Measurements from ENCODE around the gene PRR15L.
"Not testable (repeated sequence)": the region's sequence is repeated elsewhere in the genome, so short reads cannot be mapped to it uniquely, and the experiment has no call there.

Gene PRR15L, protein sequence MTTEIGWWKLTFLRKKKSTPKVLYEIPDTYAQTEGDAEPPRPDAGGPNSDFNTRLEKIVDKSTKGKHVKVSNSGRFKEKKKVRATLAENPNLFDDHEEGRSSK

DNA sequence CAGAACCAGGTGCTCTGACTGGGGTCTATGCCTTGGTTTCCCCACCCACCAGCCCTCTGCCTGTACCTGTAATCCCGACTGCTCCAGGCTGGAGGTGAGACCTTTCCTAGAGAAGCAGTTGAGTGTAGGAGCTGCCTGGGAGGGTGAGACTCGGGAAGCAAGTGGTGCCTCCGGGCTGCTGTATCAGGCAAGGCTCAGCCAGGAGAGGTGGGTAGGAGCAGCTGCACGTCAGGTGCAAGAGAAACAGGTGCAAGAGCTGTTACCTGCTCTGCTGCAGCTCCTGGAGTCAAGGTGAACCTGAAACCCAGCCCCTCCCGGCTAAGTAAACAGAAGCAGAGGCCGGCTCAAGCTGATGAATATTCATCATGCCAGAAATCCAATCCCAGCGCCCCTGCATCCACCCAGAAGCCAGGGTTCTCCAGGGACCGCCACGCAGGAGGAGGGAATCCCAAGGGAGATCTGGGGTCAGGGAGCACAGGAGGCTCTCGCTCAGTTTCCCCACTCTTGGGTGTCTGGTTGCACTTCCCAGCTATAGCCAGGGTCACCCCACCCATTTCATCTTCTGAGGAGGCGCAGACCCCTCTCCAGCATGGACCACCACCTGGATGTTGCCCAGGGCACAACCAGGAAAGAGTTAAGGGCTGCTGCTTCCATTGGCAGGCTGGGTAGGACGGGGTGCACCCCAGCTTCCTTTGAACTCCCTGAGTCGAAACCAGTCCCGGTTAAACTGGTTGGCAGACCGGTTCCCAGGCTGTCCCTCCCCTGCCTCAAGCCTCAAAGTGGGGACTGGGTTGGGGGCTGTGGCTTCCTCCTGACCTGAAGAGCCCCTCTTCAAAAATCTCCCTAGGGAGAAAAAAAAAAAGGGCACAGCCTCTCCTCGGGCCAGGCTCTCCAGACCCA, at the start of gene PRR15L:
TSS of gene PRR15L (minus strand) at position 293 of the 900 bp plus-strand sequence. CDS start 4,649 bp downstream, outside the sequence.
- DNase-seq (ENCODE audit: low read depth, low spot score), result no peak
- peaks cover 1% of the 10 kb centered on the region for H3K36me3 ChIP-seq (ENCODE audit: insufficient read depth, insufficient read length, low read length)
- peaks cover 17% of the 10 kb centered on the region for H3K4me1 ChIP-seq (ENCODE audit: insufficient read depth, insufficient read length)
- no peaks in the 10 kb centered on the region for H3K27me3 ChIP-seq (ENCODE audit: insufficient read depth, insufficient read length)
- no peaks in the 10 kb centered on the region for H3K9me3 ChIP-seq (ENCODE audit: insufficient read depth, low read length)
- no peak within 1 kb of the TSS for H3K9ac ChIP-seq (ENCODE audit: insufficient read length, low read depth)
- no peak for TF ChIP-seq ZNF274 (IDR thresholded peaks at IDR 0.05; ENCODE audit: low read depth, low read length)
- no peak for TF ChIP-seq SUZ12 (IDR thresholded peaks at IDR 0.05; ENCODE audit: extremely low read depth, insufficient read depth, insufficient read length)
- no peak for TF ChIP-seq YY1 (IDR thresholded peaks at IDR 0.05; ENCODE audit: insufficient read depth, insufficient read length)
- no peak within 1 kb of the TSS for H3K4me3 ChIP-seq (ENCODE audit: insufficient read length, low read depth)

DNA sequence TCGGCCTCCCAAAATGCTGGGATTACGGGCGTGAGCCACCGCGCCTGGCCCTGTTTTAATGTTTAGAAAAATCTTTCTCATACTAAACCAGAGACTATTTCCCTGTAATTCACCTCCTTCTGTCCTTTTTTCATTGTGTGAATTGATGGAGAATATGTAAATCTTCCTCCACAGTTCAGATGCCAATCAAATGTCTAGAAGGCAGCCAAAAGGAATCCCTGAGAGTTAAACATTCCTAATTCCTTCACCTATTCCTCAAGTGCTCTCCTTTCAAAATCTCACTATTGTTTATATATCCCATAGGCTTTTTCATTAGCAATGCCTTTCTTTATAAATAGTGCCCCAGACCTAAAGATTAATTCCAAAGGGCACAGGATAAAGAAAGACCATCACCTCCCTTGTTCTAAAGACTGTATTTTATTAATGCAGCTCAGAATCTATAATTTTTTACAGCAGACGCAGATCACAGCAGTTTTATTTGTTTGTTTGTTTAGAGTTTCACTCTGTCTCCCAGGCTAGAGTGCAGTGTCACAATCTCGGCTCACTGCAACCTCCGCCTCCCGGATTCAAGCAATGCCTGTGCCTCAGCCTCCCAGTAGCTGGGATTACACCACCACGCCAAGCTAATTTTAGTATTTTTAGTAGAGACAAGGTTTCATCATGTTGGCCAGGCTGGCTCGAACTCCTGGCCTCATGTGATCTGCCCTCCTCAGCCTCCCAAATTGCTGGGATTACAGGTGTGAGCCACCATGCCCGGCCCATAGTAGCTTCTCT, 49.4 kb upstream of the PRR15L start:
- no peak overlapping the region for H3K9ac ChIP-seq (ENCODE audit: insufficient read length, low read depth)
- H3K4me1 ChIP-seq (ENCODE audit: insufficient read depth, insufficient read length), result peaks cover 19% of the 10 kb centered on the region
- H3K36me3 ChIP-seq (ENCODE audit: insufficient read depth, insufficient read length, low read length), result no peaks in the 10 kb centered on the region
- TF ChIP-seq ZNF274 (IDR thresholded peaks at IDR 0.05; ENCODE audit: low read depth, low read length), result no peak
- no peak for TF ChIP-seq SUZ12 (IDR thresholded peaks at IDR 0.05; ENCODE audit: extremely low read depth, insufficient read depth, insufficient read length)
- no peak for TF ChIP-seq YY1 (IDR thresholded peaks at IDR 0.05; ENCODE audit: insufficient read depth, insufficient read length)
- H3K27me3 ChIP-seq (ENCODE audit: insufficient read depth, insufficient read length), result no peaks in the 10 kb centered on the region
- H3K9me3 ChIP-seq (ENCODE audit: insufficient read depth, low read length), result no peaks in the 10 kb centered on the region
- no peak overlapping the region for H3K4me3 ChIP-seq (ENCODE audit: insufficient read length, low read depth)
- DNase-seq (ENCODE audit: low read depth, low spot score), result no peak

DNA sequence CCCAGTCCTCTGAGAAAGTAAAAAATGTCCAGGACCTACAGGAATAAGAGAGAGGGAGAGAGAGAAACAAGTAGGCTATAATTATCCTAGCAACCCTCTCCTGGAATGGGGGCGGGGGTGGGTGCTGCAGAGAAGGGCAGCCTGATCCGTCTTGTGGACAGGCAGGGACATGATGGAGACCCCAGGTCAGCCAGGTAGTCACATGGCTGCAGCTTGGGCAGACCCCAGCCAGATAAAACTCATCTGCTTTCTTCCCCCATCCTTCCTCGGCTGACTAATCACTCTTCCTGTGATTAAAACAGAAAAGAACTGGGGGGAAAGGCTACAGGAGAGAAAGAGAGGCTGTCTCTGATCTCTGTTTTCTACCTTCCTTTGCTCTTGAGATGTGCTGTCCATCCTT, 47.3 kb upstream of the PRR15L start:
- Histone ChIP-seq H3K4me3 (ENCODE audit: insufficient read length, low read depth) (no peak overlapping the region), H3K9ac (ENCODE audit: insufficient read length, low read depth) (no peak overlapping the region), H3K4me1 (ENCODE audit: insufficient read depth, insufficient read length) (peaks cover 21% of the 10 kb centered on the region), H3K36me3 (ENCODE audit: insufficient read depth, insufficient read length, low read length) (no peaks in the 10 kb centered on the region), H3K27me3 (ENCODE audit: insufficient read depth, insufficient read length) (no peaks in the 10 kb centered on the region), H3K9me3 (ENCODE audit: insufficient read depth, low read length) (no peaks in the 10 kb centered on the region)
- TF ChIP-seq YY1 (IDR thresholded peaks at IDR 0.05; ENCODE audit: insufficient read depth, insufficient read length), result no peak
- TF ChIP-seq SUZ12 (IDR thresholded peaks at IDR 0.05; ENCODE audit: extremely low read depth, insufficient read depth, insufficient read length), result no peak
- no peak for TF ChIP-seq ZNF274 (IDR thresholded peaks at IDR 0.05; ENCODE audit: low read depth, low read length)
- DNase-seq (ENCODE audit: low read depth, low spot score), result no peak

DNA sequence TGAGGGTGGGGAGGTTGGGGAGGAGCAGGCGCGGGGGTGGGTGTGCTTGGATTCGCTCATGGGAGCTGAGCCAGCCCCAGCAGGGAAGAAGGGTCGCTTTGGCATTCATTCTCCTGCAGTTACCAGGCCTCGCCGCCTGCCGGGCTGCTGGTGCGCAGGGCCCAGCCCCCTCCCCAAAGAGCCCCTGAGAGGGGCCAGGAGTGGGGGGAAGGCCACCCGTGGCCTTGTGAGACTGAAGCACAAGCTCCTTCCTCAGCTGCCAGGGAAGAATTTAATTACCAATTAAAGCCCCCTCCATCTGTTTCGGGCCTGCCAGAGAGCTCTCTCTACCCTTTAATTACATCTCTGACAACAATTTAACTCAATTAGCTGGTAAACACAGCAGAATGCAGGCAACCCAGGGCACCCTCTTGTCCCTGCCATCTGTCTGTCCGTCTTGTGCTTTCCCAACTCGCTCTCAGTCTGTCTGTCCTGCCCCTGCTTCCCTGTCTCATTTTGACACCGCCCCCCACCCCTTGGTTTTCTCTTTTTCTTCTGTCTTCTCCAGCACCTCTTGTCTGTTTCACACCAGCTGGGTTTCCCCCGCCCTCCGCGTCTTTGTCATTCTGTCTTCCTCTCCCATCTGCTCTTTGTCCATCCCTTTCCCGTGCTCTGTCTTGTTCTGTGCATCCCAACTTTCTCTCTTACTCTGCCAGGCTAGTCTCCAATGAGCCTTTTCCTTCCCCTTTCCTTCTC, 45.9 kb upstream of the PRR15L start:
- Histone ChIP-seq H3K9ac (ENCODE audit: insufficient read length, low read depth) (peak overlapping the region; percentile 51), H3K4me3 (ENCODE audit: insufficient read length, low read depth) (no peak overlapping the region)
- DNase-seq (ENCODE audit: low read depth, low spot score), result no peak

DNA sequence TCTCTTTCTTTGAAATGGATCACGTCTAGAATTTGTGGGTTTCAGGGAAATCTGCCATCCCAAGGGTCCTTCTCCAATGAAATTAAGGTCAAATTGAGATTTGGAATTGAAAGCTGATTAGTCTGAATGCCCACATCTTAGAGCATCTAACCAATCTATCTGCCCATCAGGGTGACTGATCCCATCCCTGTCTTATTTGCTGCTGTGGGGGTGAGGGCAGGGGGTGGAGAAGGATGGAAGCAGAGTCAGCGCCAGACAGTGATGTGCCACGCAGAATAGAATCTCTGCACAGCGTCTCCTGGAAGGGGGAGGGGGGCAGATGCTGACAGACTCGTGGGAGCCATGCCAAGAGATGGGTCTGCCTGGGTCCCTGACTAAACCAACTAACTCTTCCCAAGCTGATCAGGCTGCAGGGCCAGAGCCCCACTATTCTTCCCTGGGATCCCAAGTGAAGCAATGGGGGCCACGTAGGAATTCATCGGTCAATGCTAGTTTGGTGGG, 45.3 kb upstream of the PRR15L start:
- H3K4me3 ChIP-seq (ENCODE audit: insufficient read length, low read depth), result peak overlapping the region; percentile 13
- H3K27me3 ChIP-seq (ENCODE audit: insufficient read depth, insufficient read length), result no peaks in the 10 kb centered on the region
- H3K4me1 ChIP-seq (ENCODE audit: insufficient read depth, insufficient read length), result peaks cover 28% of the 10 kb centered on the region
- H3K9me3 ChIP-seq (ENCODE audit: insufficient read depth, low read length), result no peaks in the 10 kb centered on the region
- H3K36me3 ChIP-seq (ENCODE audit: insufficient read depth, insufficient read length, low read length), result no peaks in the 10 kb centered on the region
- peak overlapping the region; percentile 58 for H3K9ac ChIP-seq (ENCODE audit: insufficient read length, low read depth)
- no peak for DNase-seq (ENCODE audit: low read depth, low spot score)
- TF ChIP-seq YY1 (IDR thresholded peaks at IDR 0.05; ENCODE audit: insufficient read depth, insufficient read length), result no peak
- TF ChIP-seq ZNF274 (IDR thresholded peaks at IDR 0.05; ENCODE audit: low read depth, low read length), result no peak
- no peak for TF ChIP-seq SUZ12 (IDR thresholded peaks at IDR 0.05; ENCODE audit: extremely low read depth, insufficient read depth, insufficient read length)

More for the DNA sequence above, 45.9 kb upstream of the PRR15L start:
- peaks cover 26% of the 10 kb centered on the region for H3K4me1 ChIP-seq (ENCODE audit: insufficient read depth, insufficient read length)
- no peaks in the 10 kb centered on the region for H3K9me3 ChIP-seq (ENCODE audit: insufficient read depth, low read length)
- H3K27me3 ChIP-seq (ENCODE audit: insufficient read depth, insufficient read length), result no peaks in the 10 kb centered on the region
- no peaks in the 10 kb centered on the region for H3K36me3 ChIP-seq (ENCODE audit: insufficient read depth, insufficient read length, low read length)
- no peak for TF ChIP-seq ZNF274 (IDR thresholded peaks at IDR 0.05; ENCODE audit: low read depth, low read length)
- TF ChIP-seq YY1 (IDR thresholded peaks at IDR 0.05; ENCODE audit: insufficient read depth, insufficient read length), result no peak
- TF ChIP-seq SUZ12 (IDR thresholded peaks at IDR 0.05; ENCODE audit: extremely low read depth, insufficient read depth, insufficient read length), result no peak

DNA sequence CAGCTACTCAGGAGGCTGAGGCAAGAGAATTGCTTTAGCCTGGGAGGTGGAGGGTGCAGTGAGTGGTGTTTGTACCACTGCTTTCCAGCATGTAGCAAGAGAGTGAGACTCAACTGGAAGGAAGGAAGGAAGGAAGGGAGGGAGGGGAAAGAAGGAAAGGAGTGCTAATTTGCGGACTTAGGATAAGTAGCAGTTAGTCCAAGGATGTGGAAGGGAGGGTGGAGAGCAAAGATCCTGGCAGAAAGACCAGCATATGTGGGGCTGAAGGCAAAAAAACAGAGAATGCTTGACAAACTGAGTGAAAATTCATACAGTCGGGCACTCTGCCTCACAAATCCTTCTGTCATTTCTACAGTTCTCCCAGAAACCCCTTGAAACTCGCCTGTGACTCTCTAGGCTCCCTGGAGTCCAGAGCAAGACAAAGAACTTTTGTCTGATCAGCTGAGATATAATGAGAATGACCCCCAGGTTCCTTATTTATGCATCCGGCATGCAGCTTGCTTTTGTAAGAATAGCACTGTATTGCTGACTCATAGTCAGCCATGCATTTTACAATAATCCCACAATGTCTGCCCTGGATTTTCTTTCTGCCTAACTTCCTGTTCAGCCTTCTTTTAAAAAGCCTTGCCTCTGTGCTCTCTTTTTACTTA, 44.7 kb upstream of the PRR15L start:
- Histone ChIP-seq H3K4me1 (ENCODE audit: insufficient read depth, insufficient read length) (peaks cover 29% of the 10 kb centered on the region), H3K9ac (ENCODE audit: insufficient read length, low read depth) (peak overlapping the region; percentile 65), H3K9me3 (ENCODE audit: insufficient read depth, low read length) (no peaks in the 10 kb centered on the region), H3K36me3 (ENCODE audit: insufficient read depth, insufficient read length, low read length) (no peaks in the 10 kb centered on the region), H3K27me3 (ENCODE audit: insufficient read depth, insufficient read length) (no peaks in the 10 kb centered on the region), H3K4me3 (ENCODE audit: insufficient read length, low read depth) (no peak overlapping the region)
- no peak for DNase-seq (ENCODE audit: low read depth, low spot score)
- TF ChIP-seq SUZ12 (IDR thresholded peaks at IDR 0.05; ENCODE audit: extremely low read depth, insufficient read depth, insufficient read length), result no peak

DNA sequence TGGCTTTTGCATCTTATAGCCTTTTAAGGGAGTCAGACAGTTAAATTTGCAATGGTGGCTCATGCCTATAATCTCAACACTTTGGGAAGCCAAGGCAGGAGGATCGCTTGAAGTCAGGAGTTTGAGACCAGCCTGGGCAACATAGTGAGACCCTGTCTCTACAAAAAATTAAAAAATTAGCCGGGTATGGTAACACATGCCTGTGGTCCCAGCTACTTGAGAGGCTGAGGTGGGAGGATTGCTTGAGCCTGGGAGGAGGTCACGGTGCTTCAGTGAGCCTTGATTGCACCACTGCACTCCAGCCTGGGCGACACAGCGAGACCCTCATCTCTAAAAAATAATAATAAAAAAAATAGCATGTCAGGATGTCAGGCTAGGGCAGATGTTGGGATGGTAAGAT, 44.0 kb upstream of the PRR15L start:
- H3K27me3 ChIP-seq (ENCODE audit: insufficient read depth, insufficient read length); H3K9me3 ChIP-seq (ENCODE audit: insufficient read depth, low read length); H3K36me3 ChIP-seq (ENCODE audit: insufficient read depth, insufficient read length, low read length); H3K4me3 ChIP-seq (ENCODE audit: insufficient read length, low read depth); DNase-seq (ENCODE audit: low read depth, low spot score); H3K9ac ChIP-seq (ENCODE audit: insufficient read length, low read depth): not testable (repeated sequence)
- H3K4me1 ChIP-seq (ENCODE audit: insufficient read depth, insufficient read length), result peaks cover 29% of the 10 kb centered on the region
